CD4-positive, alpha-beta T cell treated with Interleukin-10 for 1 hour (primary cell): ENCODE data around the gene CRYBA4.

Experiments
- DNase-seq: peaks from one replicate; pipeline ENCODE4 v3.0.0-alpha.2; 2020

The CRYBA4 gene

GRCh38 chr22:26663374-26663923 lies 41.7 kb downstream of the CRYBA4 start:
- no peak for DNase-seq

GRCh38 chr22:26665813-26666231 lies 44.1 kb downstream of the CRYBA4 start:
- no peak for DNase-seq

- DNase-seq = no peak
Observed at GRCh38 chr22:26667140-26667539, 45.4 kb downstream of the CRYBA4 start.

GRCh38 chr22:26669060-26669481 lies 47.3 kb downstream of the CRYBA4 start:
- DNase-seq = no peak

- DNase-seq = no peak
Observed at GRCh38 chr22:26670459-26670858, 48.7 kb downstream of the CRYBA4 start.

GRCh38 chr22:26671317-26672059 lies 49.7 kb downstream of the CRYBA4 start:
- peak; percentile 80 for DNase-seq

- peak; percentile 46 for DNase-seq
Observed at GRCh38 chr22:26672060-26672471, 50.3 kb downstream of the CRYBA4 start.

- DNase-seq = peak; percentile 95
Observed at GRCh38 chr22:26672590-26673468, 51.1 kb downstream of the CRYBA4 start.

GRCh38 chr22:26673486-26673885 lies 51.7 kb downstream of the CRYBA4 start:
- DNase-seq = peak; percentile 25

GRCh38 chr22:26674211-26675190 lies 52.7 kb downstream of the CRYBA4 start:
- DNase-seq = peak; percentile 42

- no peak for DNase-seq
Observed at GRCh38 chr22:26675687-26676268, 54.0 kb downstream of the CRYBA4 start.

GRCh38 chr22:26677217-26677616 lies 55.5 kb downstream of the CRYBA4 start:
- DNase-seq = no peak

- DNase-seq = peak; percentile 77
Observed at GRCh38 chr22:26679003-26679629, 57.4 kb downstream of the CRYBA4 start.
